Stimulated activated CD4-positive, alpha-beta T cell treated with anti-CD3 and anti-CD28 coated beads, Interleukin-12 subunit alpha, Interleukin-12 subunit beta, amount 100 ng/mL, for 24 hours (primary cell): ENCODE results near the gene ANXA2R.

Experiments
- DNase-seq, 2 experiments: peaks; one replicate each; pipeline ENCODE4 v3.0.0-alpha.2; 2020; ENCODE audit warnings: low read depth in 2 of 2

The ANXA2R gene

DNA sequence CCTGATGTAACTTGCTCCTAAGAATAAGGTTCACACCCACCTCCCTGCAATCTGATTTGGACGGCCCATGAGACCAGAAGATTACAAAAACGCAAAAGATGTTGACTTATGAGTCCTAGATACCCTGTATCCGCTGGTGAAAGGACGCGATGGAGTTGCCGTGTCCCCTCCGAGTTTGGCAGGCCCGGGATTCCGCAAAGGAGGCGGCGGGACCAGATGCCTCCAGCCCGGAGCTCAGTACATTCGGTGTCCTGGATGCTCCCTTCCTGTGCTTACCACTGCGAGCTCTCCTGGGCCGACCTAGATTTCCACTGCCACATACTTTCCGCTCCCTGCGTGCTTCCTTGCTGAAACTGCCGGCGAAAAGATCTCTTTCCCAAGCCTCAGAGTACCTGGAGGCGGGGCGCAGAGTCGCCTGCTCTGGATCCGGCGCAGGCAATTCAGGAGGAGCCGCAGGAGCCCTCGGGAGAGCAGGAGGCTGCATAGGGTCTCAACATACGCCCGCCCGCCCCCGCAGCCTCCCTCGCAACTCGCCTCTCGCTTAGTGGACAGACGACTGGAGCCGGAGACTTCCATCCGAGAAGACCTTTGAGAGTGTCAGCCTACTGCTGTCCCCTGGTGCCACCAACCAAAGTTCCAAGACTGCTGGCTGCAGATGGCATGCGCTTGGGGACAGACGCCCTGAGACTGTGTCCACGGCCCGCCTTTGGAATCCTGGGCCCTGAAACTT lies 39.8 kb downstream of the ANXA2R start:
- DNase-seq, result no peak

DNA sequence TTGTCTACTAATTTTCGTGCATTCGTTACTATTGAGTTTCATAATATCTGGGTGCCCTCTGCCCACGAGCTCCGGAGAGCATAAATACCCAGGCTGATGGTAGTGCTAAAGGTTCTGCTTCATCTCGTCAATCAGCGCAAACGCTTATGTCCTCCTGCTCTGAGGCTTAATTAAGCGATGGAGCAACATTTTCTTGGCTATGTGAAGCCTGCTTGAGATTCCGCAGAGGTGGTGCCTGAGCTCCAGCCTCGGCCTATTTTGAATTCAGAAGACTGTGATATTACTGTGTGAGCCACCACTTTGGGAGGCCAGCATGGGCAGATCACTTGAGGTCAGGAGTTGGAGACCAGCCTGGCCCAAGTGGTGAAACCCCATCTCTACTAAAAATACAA lies 44.8 kb downstream of the ANXA2R start:
- no peak for DNase-seq

DNA sequence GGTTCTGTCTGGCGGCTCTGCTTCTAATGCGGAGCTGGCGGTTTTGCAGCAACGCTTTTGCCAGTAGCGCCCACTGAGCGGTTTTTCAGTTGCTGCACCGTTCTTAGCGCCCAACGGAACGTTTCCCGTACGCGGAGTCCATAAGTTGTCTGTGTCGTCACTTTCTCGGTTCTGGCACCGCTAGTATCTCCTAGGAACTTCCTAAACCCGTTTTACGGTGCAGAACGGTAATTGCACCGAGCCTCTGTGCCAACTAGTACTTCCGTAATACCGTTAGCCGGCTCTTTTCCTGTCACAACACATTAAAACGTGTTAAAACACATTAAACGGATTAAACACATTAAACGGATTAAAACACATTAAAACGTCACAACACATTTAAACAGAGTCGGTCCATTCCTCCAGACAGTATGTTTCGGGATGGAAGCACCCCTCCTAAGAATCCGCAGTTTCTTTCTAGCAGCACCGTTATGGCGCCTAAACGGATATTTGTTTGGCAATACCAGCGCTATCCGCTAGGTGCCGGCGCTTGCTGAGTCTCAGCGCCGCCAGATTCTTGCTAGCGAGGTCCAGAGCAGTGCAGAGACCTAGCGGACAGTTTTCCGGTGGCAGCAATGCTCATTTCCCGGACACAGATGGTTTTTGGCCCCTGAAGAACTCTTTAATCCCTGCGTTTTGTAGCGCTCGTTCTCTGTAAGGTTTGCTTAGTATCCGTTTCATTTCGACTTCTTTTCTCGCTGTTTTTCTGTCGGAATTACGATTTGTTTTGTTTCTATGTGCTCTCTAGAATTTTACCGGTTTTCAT lies 45.4 kb downstream of the ANXA2R start:
- DNase-seq, result peak; percentile 73 to 86

DNA sequence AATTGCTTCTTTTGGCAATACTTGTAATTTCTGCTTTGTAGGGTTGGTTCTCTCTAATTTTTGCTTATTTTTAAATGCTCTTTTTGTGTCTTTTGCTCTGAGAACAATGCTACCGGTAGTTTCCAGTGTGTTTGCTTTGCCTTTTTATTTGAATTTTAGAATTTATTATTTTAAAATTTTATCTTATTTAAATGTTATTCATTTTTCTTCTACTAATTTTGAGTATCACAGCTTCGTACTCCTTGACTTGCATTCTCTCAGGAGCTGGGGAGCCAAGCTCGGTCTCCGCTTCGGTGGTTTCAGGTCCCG lies 45.9 kb downstream of the ANXA2R start:
- DNase-seq, result no peak

DNA sequence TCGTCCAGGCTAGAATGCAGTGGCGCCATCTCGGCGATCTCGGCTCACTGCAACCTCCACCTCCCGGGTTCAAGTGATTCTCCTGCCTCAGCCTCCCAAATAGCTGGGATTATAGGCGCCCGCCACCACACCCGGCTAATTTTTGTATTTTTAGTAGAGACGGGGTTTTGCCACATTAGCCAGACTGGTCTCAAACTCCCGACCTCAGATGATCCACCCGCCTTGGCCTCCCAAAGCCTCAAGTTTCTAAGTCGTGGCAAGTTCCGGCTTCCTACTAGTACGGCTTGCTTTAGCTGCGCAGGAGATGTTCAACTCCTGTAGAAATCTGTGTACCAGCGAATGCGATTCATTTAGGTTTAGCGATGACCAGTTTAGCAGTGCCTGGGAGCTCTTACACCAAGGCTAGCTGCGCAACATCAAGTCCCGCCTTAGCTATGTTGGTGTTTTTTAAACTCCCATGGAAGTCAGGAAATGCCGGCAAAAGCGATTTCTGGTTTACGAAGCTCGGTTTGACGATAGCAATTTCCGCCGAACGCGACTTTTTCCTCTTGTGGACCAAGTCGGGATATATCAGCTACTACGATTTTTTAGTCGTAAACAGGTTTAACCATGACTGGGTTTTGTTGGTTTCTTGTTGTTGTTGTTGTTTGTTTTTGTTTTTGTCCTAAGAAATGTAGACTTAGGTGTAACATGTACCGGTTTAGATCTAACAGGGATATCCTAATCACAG lies 46.4 kb downstream of the ANXA2R start:
- DNase-seq, result no peak

DNA sequence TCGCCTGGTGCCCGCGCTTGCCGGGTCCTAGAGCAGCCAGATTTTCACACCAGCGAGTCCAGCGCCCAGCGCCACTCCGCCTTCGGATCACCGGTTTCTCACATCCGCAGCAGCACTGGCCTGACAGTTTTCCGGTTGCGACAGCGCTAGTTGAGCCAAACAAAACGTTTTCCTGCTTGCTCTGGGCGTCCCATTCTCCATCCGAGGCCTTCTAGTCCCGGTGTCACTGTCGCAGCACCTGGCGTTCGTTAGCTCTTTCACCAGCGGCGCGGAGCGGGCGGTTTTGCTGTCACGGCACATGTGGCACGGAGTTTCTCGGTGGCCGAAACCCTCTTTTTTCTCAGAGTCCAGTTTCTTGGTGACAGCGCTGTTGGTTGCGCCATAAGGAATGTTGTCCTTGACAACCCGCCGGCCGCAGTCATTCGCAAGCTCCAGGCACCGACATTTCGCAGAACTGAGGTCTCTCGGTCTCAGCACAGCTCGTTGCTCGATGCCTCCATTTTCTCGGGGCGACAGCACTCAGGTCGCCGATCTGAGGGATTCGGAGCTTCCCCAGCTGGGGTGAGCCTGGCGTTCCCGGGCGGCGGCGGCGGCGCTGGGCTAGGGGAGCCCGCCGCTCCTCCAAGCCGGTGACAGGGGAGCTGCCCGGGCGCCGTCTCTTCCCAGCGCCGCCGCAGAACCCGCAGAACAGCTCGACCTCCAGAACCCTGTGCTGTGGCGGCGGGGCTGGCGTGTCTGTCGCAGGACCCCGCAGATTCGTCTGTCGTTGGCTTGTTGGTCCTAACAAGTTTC lies 47.8 kb downstream of the ANXA2R start:
- peak; percentile 48 to 56 for DNase-seq

DNA sequence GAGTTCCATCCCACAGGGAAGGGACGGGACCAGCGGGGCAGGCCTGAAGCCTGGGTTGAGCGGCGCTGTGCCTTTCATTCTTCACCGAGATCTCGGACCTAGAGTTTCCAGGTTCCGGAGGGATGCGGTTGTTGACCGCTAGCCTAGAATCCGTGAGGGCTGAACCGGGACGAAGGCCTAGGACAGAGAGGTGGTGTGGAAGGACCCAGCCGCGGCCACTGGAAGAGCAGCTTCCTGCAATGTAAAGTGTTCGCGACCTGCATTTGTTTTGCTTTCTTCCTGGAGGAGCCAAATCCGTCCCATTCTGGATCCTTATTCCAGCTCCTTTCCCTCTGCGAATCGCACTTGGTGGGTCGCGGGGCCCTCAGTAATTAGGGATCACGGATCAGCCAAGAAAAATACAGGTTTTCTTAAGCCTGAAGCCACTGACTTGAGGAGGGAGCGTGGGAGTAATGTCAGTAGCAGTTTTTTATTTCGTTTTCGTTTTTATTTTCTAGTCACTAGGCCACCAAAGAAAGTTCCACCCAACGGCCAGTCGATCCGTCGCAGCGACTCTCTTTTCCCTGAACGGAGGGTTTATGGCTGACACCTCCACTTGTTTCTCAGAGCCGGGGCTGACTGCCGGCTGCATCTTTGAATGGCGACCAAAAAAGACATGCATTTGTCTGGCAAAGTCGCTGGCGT lies 48.6 kb downstream of the ANXA2R start:
- peak; percentile 39 to 40 for DNase-seq

DNA sequence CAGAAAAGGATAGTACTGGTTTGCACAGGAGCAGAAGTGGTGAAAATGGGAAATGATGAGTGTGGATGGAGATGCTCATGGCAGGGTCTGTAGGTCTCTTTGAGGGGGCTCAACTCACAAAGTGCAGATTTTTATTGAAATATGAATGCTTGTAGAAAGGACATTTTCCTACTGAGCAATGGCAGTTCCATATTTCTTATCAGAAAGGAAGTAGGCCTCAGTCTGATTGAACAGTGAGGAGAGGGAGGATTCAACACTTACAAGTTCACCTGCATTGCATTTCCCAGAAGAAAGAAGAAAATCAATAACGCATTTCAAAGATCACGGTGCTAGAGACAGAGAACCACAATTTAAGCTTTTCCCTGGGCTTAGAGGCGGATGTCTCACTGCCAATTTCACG lies 49.2 kb downstream of the ANXA2R start:
- DNase-seq, result no peak
